ENCODE measurements around the gene BPIFB3. TPM values are rescaled to one million over a fixed set of nuclear protein-coding genes. Genes with fewer than 3 reads are reported as not detected.

The BPIFB3 gene
- total RNA-seq, 1 donor from 2014 or later = not detected

- DNase-seq (ENCODE audit: low spot score) = no peak
- intact Hi-C loops (cut with DNase I) = no loop called here
Measured at GRCh38 chr20:33015114-33015484, 38.6 kb upstream of the BPIFB3 start.

DNA sequence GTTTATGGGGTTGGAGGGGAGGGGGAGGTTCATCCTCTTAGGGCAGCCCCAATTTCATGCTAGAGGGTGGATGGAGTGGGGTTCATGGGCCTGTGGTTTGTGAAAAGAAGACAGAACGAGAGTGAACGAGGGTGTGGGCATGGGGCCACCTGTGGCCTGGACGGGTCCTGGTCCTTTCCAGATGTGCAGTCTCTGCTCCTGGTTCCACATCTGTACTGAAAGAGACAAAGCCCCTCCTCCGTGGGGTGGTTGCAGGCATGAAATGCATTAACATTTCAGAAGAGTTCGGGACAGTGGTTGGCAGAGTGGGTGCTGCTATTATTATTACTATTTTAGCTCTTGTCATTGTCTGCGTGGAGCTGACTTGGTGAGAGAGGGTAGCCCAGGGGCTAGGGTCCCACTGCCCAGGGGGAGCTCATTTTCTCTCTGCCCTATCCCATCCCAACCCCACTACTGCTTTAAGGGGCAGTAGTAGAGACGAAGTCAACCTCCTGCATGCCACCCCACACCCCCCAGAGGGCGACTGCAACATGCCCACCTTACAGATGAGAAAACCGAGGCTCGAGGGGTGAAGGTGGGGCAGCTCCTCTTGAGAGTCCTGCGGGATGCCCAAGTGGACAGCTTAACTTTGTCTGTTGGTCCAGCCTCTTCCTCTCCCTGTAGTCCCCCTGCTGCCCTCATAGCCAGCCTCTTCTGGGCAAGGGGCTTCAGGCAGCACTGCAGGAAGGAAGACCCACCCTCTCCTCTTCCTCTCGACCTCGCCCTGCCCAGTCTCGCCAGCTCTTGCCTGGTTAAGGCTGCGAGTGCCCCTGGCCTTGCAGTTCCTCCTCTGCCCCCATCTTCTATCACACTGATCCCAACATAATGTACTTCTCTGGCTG is 37.8 kb upstream of the BPIFB3 start:
- DNase-seq (ENCODE audit: low spot score) = no peak
- intact Hi-C loops (cut with DNase I) = no loop called here

DNA sequence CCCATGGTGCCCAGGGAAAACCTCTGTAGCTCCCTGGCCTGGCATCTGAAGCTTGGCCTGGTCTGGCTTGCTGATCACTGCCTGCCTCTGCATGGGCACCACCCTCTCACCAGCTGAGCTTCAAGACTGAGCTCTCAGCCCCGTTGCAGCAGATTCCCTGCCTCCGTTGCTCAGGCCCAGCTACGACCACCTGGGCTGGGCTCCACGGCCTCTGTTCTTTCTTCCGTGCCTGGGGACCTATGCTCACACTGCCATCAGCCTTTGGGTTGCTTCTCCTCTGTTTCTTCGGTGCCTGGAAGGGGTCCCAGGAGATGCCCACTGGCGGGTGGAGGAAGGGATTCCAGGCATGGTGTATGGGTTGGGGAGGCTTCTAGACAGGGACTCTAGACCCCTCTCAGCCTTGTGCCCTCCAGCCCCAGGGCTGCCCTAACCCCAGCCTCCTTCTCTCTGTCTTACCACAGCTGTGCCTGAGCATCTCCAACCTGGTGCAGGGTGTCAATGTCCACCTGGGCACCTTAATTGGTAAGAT is 37.1 kb upstream of the BPIFB3 start:
- intact Hi-C loops (cut with DNase I) = no loop called here
- DNase-seq (ENCODE audit: low spot score) = no peak

- intact Hi-C loops (cut with DNase I) = no loop called here
- no peak for DNase-seq (ENCODE audit: low spot score)
Measured at GRCh38 chr20:33017542-33017941, 36.2 kb upstream of the BPIFB3 start.

DNA sequence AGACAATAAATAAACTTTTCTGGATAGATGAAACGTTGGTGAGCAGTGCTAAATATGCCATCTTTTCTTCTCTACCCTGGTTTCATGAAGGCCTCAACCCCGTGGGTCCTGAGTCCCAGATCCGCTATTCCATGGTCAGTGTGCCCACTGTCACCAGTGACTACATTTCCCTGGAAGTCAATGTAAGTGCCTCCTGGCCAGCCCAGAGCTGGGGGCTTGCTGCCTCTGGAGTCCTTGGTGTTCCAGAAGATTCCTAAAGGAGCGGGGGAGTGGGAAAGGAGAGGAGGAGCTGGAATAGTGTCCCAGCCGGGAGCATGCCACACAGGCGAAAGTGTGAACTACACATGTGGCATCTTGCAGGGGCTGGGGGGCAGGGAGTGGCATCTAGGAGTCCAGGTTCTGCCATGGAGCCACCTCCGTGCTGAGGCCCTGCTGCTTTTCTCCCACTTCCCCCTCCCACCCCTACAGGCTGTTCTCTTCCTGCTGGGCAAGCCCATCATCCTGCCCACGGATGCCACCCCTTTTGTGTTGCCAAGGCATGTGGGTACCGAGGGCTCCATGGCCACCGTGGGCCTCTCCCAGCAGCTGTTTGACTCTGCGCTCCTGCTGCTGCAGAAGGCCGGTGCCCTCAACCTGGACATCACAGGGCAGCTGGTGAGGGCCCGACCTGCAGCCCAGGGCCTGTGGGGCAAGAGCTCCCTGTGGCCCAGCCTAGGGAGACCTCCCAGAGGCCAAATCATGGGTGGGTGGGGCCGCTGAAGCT is 35.4 kb upstream of the BPIFB3 start:
- DNase-seq (ENCODE audit: low spot score) = no peak
- intact Hi-C loops (cut with DNase I) = no loop called here

- no peak for DNase-seq (ENCODE audit: low spot score)
- intact Hi-C loops (cut with DNase I) = no loop called here
Measured at GRCh38 chr20:33019465-33020277, 34.0 kb upstream of the BPIFB3 start.

DNA sequence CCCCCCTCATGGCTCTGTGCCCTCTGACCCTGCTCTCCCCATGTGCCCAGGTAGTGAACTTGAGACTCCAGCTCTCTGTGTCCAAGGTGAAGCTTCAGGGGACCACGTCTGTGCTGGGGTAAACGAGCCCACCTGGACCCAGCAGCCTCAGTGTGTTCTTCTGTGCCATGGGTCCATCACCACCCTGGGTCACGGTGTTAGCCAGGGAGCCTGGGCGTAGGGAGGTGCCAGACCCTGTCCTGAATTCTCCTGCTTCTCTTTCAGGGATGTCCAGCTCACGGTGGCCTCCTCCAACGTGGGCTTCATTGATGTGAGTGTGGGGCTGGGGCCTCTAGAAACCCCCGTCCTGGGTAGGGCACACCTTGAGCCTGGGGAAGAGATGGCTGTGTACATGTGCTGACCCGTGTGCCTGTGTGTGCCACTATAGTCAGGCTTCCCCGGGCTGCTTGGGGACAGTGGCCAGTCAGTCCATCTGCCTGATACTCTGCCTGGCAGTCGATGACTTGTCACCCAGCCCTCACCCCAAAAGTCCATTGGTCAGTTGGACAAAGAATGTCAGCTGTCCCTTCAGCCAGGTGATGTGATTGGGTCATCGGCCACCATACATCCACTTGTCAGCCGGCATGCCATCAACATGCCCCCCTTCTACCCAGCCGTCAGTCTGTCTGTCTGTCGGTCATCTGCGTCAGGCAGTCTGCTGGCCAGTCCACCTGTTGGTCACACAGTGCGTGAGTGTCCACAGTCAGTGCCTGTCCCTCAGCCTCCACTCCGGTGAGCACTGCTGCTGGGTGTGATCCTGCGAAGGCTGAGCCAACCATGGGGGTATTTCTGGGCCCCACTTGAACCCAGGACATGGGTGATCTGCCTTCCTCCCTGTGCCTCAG is 33.2 kb upstream of the BPIFB3 start:
- DNase-seq (ENCODE audit: low spot score) = no peak
- intact Hi-C loops (cut with DNase I) = no loop called here

- intact Hi-C loops (cut with DNase I) = no loop called here
- no peak for DNase-seq (ENCODE audit: low spot score)
Measured at GRCh38 chr20:33021879-33022278, 31.8 kb upstream of the BPIFB3 start.

DNA sequence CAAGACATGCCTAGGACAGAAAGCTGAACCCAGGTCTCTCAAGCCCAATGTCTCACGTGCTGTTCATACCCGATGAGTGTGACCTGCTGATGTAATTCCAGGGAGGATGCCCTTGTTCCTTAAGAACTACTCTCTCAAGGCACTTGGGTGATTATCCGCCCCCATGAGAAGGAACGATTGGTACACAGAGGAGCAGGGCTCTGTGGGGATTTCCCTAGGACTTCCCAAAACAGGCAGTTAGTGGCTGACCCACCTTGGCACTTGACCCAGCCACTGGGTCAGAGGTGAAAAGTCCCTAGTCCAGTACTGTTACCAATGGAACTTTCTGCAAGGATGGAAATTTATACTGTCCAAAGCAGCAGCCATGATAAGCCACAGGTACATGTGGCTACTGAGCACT is 31.4 kb upstream of the BPIFB3 start:
- DNase-seq (ENCODE audit: low spot score) = no peak
- intact Hi-C loops (cut with DNase I) = no loop called here

DNA sequence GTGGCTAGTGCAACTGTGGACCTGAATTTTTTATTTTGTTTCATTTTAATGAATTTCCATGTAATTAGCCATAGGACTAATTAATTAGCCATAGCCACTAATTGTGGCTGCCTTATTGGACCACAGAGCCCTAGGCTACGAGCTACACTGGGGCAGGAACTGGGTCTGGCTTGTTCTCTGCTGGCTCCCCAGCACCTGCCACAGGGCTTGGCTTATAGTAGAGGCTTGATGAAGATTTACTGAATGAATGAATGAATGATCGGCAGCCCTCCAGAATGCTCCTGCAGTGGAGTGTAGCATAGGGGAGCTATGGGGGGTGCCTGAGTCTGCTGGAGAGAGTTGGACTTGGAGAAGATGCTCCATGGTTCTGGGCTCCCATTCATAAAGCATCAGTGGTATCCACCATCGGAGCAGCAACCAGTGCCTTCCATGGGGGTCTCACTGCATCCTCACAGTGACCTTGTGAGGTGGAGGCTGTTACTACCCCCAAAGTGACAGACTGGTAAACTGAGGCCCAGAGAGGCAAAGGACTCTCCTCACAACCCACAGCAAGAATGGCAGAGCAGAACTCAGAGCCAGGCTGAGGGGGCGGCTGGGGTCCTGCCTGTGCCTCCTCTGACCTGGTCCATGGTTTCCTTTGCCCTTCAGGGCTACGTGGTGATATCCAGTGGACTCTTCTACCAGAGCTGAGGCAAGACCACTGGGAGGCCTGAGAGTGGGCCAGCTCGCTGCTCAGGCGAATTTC is 30.8 kb upstream of the BPIFB3 start:
- DNase-seq (ENCODE audit: low spot score) = no peak
- intact Hi-C loops (cut with DNase I) = no loop called here

- DNase-seq (ENCODE audit: low spot score) = no peak
- intact Hi-C loops (cut with DNase I) = no loop called here
Measured at GRCh38 chr20:33023439-33024242, 30.1 kb upstream of the BPIFB3 start.

DNA sequence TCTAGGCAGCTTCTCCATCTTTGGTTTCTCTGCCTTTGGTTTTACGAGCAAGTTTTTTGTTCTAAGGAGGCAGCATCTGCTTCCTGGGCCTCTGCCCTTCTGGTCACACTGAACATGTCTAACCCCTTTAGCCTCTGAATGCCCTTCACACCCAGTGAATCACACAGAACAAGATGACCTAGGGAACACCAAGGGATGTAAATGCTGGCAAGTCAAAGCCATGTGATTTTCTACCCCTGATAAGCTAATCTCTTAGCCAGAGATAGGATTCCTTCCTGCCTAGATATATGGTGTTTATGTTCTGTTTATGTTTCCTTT is 29.5 kb upstream of the BPIFB3 start:
- DNase-seq (ENCODE audit: low spot score) = no peak
- intact Hi-C loops (cut with DNase I) = no loop called here

DNA sequence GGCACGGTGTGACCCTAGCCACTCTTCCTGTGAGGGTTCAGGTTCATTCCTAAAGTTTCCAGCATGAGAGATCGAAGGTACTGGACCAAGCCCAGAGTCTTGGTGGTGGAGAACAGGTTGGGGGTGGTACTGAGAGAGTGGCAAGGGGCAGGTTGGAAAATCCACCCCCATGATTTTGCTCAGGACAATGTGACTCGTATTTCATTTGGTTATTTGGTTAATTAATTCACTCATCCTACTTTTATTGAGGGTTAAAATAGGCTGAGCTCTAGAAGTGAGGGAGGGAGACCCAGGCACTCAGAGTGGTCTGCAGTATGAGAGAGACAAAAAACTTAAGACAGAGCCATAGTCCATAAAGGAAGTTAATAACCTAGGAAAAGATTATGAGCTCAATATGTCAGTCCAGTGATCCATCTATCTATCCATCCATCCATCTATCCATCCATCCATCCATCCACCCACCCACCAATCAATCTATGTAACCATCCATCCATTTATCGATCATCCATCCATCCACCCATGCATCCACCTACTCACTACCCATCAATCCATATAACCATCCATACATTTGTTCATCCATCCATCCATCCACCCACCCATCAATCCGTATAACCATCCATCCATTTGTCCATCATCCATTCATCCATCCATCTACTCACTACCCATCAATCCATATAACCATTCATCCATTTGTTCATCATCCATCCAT is 28.9 kb upstream of the BPIFB3 start:
- DNase-seq (ENCODE audit: low spot score) = no peak
- intact Hi-C loops (cut with DNase I) = no loop called here

GRCh38 chr20:33025318-33025876 is 28.3 kb upstream of the BPIFB3 start:
- intact Hi-C loops (cut with DNase I) = no loop called here
- DNase-seq (ENCODE audit: low spot score) = no peak

GRCh38 chr20:33026072-33026778 is 27.5 kb upstream of the BPIFB3 start:
- intact Hi-C loops (cut with DNase I) = no loop called here
- DNase-seq (ENCODE audit: low spot score) = no peak

Data from cardiac septum (tissue), 1 donor.